Stimulated activated CD4-positive, alpha-beta T cell treated with anti-CD3 and anti-CD28 coated beads, Interleukin-15, amount 100 ng/mL, for 48 hours (primary cell): ENCODE measurements around the gene RTP3.
"Not testable (repeated sequence)": the region's sequence is repeated elsewhere in the genome, so short reads cannot be mapped to it uniquely, and the experiment has no call there.

Source experiments
- DNase-seq, 2 donors: peaks; one replicate each; pipeline ENCODE4 v3.0.0-alpha.2; 2020; ENCODE audit warnings: low read depth in 2 of 2

Gene RTP3

GRCh38 chr3:46546896-46547440 is 49.2 kb downstream of the RTP3 start:
- DNase-seq, result no peak

GRCh38 chr3:46548611-46549010 is 50.8 kb downstream of the RTP3 start:
- DNase-seq, result not testable (repeated sequence)

GRCh38 chr3:46549408-46549904 is 51.7 kb downstream of the RTP3 start:
- no peak for DNase-seq

GRCh38 chr3:46549989-46550388 is 52.2 kb downstream of the RTP3 start:
- no peak for DNase-seq
